Measurements from ENCODE around the gene S100A1.

Gene S100A1

DNA sequence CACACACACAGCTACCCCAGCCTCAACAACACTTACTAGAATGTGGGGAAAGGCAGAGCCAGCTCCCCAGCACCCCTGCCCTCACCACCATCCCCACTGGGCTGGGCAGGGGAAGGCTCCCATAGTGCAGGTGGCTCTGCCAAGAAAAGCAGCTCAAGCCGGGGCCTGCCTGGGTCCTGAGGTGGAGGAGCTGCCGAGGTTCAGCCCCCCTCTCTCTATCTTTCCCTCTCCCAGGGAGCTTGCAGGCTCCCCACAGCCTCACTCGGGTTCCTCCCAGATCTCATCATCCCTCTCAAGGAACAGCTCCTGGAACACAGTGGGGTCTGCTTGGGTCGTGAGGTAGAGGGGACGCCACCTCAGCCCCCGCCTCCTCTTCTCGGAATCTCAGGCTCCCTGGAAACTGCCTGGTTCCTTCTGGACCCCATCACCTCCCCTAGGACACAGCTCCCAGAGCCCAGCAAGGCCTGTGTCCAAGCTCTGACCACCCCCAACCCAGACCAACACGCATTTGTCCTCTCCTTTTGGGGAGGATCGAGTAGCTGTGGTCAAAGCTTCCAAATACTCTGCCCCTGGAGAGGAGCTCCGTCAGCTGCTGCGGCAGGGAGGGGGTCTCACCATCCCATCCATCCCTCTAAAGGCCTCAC lies 16.0 kb upstream of the S100A1 start:
- no peaks in the 10 kb centered on the region for H3K79me2 ChIP-seq (ENCODE audit: insufficient read depth, low read length)

DNA sequence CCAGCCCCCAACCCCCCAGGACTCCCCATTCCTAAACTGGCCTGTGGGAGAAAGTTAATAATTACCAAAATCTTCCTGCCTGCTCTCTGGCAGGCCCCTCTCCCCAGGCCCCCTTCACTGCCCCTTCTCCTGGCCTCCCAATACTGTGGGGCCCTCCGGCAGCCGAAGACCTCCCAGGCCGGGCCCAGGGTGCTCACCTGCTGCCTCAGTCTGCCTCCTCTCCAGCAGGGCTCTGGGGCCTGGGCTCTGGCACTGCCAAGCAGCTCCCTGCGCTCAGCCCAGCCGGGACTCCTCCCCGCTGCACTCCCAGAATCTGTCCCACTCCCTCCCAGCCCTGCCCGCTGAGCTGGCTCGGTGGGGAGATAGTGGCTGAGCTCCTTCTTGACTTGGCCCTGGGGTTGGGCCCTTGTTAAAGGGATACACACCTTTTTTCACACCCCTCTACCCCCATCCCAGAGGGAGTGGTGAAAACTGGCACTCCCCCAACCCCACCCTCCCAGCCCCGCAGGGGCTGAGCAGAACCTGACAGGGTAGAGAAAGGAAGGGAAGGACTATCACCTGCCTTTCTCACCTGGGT lies 15.4 kb upstream of the S100A1 start, which contains the start of gene S100A16:
TSS of gene S100A16 (minus strand) at position 383 of the 577 bp plus-strand sequence. CDS start 4,986 bp downstream, outside the sequence.
- no peaks in the 10 kb centered on the region for H3K36me3 ChIP-seq (ENCODE audit: insufficient read depth, low read length)
- no peak within 1 kb of the TSS for H3K4me3 ChIP-seq (ENCODE audit: low read length, poor library complexity, severe bottlenecking)
- H3K9ac ChIP-seq (ENCODE audit: low read depth, low read length, poor library complexity, severe bottlenecking), result no peak within 1 kb of the TSS
- H3K4me2 ChIP-seq (ENCODE audit: low read depth, low read length, poor library complexity, severe bottlenecking), result no peak within 1 kb of the TSS
- no peaks in the 10 kb centered on the region for H3K9me3 ChIP-seq (ENCODE audit: insufficient read depth, low read depth, low read length)
- H3F3A ChIP-seq (ENCODE audit: low read depth), result no peaks in the 10 kb centered on the region
- H3K79me2 ChIP-seq (ENCODE audit: insufficient read depth, low read length), result no peaks in the 10 kb centered on the region
- H3K27me3 ChIP-seq (ENCODE audit: insufficient read depth, low read length, poor library complexity, severe bottlenecking), result no peaks in the 10 kb centered on the region
- H2AFZ ChIP-seq (ENCODE audit: low read length), result no peak within 1 kb of the TSS
- H3K9me2 ChIP-seq (replicated peaks; ENCODE audit: low read depth, low read length), result no peaks in the 10 kb centered on the region
- no peak for TF ChIP-seq EZH2phosphoT487 (IDR thresholded peaks at IDR 0.05; ENCODE audit: borderline replicate concordance)
- TF ChIP-seq, protein P1, sequence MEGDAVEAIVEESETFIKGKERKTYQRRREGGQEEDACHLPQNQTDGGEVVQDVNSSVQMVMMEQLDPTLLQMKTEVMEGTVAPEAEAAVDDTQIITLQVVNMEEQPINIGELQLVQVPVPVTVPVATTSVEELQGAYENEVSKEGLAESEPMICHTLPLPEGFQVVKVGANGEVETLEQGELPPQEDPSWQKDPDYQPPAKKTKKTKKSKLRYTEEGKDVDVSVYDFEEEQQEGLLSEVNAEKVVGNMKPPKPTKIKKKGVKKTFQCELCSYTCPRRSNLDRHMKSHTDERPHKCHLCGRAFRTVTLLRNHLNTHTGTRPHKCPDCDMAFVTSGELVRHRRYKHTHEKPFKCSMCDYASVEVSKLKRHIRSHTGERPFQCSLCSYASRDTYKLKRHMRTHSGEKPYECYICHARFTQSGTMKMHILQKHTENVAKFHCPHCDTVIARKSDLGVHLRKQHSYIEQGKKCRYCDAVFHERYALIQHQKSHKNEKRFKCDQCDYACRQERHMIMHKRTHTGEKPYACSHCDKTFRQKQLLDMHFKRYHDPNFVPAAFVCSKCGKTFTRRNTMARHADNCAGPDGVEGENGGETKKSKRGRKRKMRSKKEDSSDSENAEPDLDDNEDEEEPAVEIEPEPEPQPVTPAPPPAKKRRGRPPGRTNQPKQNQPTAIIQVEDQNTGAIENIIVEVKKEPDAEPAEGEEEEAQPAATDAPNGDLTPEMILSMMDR (conservative IDR thresholded peaks at IDR 0.05; ENCODE audit: low read length), result no peak
- H4K20me1 ChIP-seq (ENCODE audit: insufficient read depth, low read length, poor library complexity, severe bottlenecking), result no peaks in the 10 kb centered on the region
- H3K4me1 ChIP-seq (ENCODE audit: insufficient read depth, low read length, poor library complexity, severe bottlenecking), result peaks cover 2% of the 10 kb centered on the region

More for the DNA sequence above, 16.0 kb upstream of the S100A1 start:
- Histone ChIP-seq H2AFZ (ENCODE audit: low read length) (no peak overlapping the region), H3K9ac (ENCODE audit: low read depth, low read length, poor library complexity, severe bottlenecking) (no peak overlapping the region), H3K4me3 (ENCODE audit: low read length, poor library complexity, severe bottlenecking) (no peak overlapping the region), H3K4me2 (ENCODE audit: low read depth, low read length, poor library complexity, severe bottlenecking) (no peak overlapping the region), H3K4me1 (ENCODE audit: insufficient read depth, low read length, poor library complexity, severe bottlenecking) (no peaks in the 10 kb centered on the region), H3K9me2 (replicated peaks; ENCODE audit: low read depth, low read length) (no peaks in the 10 kb centered on the region), H3K27me3 (ENCODE audit: insufficient read depth, low read length, poor library complexity, severe bottlenecking) (no peaks in the 10 kb centered on the region), H3K36me3 (ENCODE audit: insufficient read depth, low read length) (no peaks in the 10 kb centered on the region), H3K9me3 (ENCODE audit: insufficient read depth, low read depth, low read length) (no peaks in the 10 kb centered on the region), H3F3A (ENCODE audit: low read depth) (no peaks in the 10 kb centered on the region), H4K20me1 (ENCODE audit: insufficient read depth, low read length, poor library complexity, severe bottlenecking) (no peaks in the 10 kb centered on the region)
- TF ChIP-seq, protein P1 (conservative IDR thresholded peaks at IDR 0.05; ENCODE audit: low read length), result no peak
- no peak for TF ChIP-seq EZH2phosphoT487 (IDR thresholded peaks at IDR 0.05; ENCODE audit: borderline replicate concordance)

DNA sequence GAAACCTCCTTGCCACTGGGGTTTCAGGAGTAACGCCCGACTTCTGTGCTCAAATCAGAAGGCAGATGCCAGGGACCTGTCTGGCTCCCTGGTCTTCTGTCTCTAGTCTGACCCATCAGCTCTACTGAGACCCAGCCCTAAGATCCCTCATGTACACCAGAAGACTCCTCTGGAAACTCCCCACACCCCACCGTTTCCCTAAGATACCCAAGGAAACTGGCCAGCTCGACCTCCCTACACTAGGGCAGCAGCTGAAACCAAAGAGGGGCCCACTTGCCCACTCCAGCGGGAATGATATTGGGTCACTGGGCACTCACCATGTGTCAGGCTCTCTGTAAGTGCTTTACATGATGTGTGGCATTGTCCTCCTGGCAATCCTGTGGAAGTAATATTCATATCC lies 14.8 kb upstream of the S100A1 start:
- Histone ChIP-seq H3K4me3 (ENCODE audit: low read length, poor library complexity, severe bottlenecking) (no peak overlapping the region), H3K4me2 (ENCODE audit: low read depth, low read length, poor library complexity, severe bottlenecking) (no peak overlapping the region)

More for the DNA sequence above, 14.8 kb upstream of the S100A1 start:
- no peaks in the 10 kb centered on the region for H3K27me3 ChIP-seq (ENCODE audit: insufficient read depth, low read length, poor library complexity, severe bottlenecking)
- no peak overlapping the region for H2AFZ ChIP-seq (ENCODE audit: low read length)
- no peaks in the 10 kb centered on the region for H3K79me2 ChIP-seq (ENCODE audit: insufficient read depth, low read length)
- H3F3A ChIP-seq (ENCODE audit: low read depth), result no peaks in the 10 kb centered on the region
- no peak for TF ChIP-seq EZH2phosphoT487 (IDR thresholded peaks at IDR 0.05; ENCODE audit: borderline replicate concordance)
- TF ChIP-seq, protein P1 (conservative IDR thresholded peaks at IDR 0.05; ENCODE audit: low read length), result no peak
- no peaks in the 10 kb centered on the region for H3K36me3 ChIP-seq (ENCODE audit: insufficient read depth, low read length)
- no peaks in the 10 kb centered on the region for H3K9me2 ChIP-seq (replicated peaks; ENCODE audit: low read depth, low read length)
- H3K4me1 ChIP-seq (ENCODE audit: insufficient read depth, low read length, poor library complexity, severe bottlenecking), result peaks cover 4% of the 10 kb centered on the region
- no peak overlapping the region for H3K9ac ChIP-seq (ENCODE audit: low read depth, low read length, poor library complexity, severe bottlenecking)
- H4K20me1 ChIP-seq (ENCODE audit: insufficient read depth, low read length, poor library complexity, severe bottlenecking), result no peaks in the 10 kb centered on the region
- H3K9me3 ChIP-seq (ENCODE audit: insufficient read depth, low read depth, low read length), result no peaks in the 10 kb centered on the region

Measured in Loucy (cell line).